OCI-LY7 (cell line): ENCODE measurements around the gene SYT15B. TPM values are rescaled to one million over a fixed set of nuclear protein-coding genes. Genes with fewer than 3 reads are reported as not detected.
"Not testable (repeated sequence)": the region's sequence is repeated elsewhere in the genome, so short reads cannot be mapped to it uniquely, and the experiment has no call there.

Experiments used
- BruUV-seq: library from RNA; stranded (reverse); fragments of 400-500 nt; replicated peaks from 2 replicates; lab custom pipeline; 2021; lab: Mats Ljungman, UMichigan
- CTCF ChIA-PET: fragments of 300-600 bp; sonication (Branson Sonifier 250); formaldehyde crosslinking; loops from one replicate; lab custom pipeline; 2022; ENCODE audit warnings: antibody characterized with exemption; ENCODE audit not compliant: unreplicated experiment; lab: Charles Lee
- POLR2A ChIA-PET: fragments of 300-600 bp; sonication (Branson Sonifier 250); formaldehyde crosslinking; loops from one replicate; lab custom pipeline; 2022; ENCODE audit warnings: antibody characterized with exemption; lab: Charles Lee
- DNase-seq: peaks from one replicate; pipeline ENCODE4 v3.0.0-alpha.2; 2015; ENCODE audit warnings: low spot score
- H2AFZ ChIP-seq: fragments of 200-600 bp; sonication (generic), shearing (Covaris generic); 2 replicates; pipeline ENCODE4 v1.6.1; 2014; ENCODE audit warnings: mild to moderate bottlenecking, antibody characterized with exemption, low read length, moderate library complexity
- H3K27ac ChIP-seq: fragments of 200-600 bp; sonication (generic); 2 replicates; pipeline ENCODE4 v1.5.1; 2014; ENCODE audit warnings: mixed run types, low read depth, mild to moderate bottlenecking, moderate library complexity, low read length, inconsistent platforms; ENCODE audit not compliant: poor library complexity, severe bottlenecking
- H3K36me3 ChIP-seq: fragments of 200-600 bp; sonication (generic); 2 replicates; pipeline ENCODE4 v1.6.1; 2014; ENCODE audit warnings: mild to moderate bottlenecking, antibody characterized with exemption, low read length, moderate library complexity, mixed read lengths; ENCODE audit not compliant: insufficient read depth
- H3K4me1 ChIP-seq: fragments of 200-600 bp; sonication (generic); 2 replicates; pipeline ENCODE4 v1.5.1; 2014; ENCODE audit warnings: mild to moderate bottlenecking, low read length; ENCODE audit not compliant: insufficient read depth, poor library complexity, severe bottlenecking
- H3K4me2 ChIP-seq: fragments of 200-600 bp; sonication (generic); 2 replicates; pipeline ENCODE4 v1.6.1; 2014; ENCODE audit warnings: mild to moderate bottlenecking, low read length
- H3K4me3 ChIP-seq: fragments of 200-600 bp; sonication (generic); 2 replicates; pipeline ENCODE4 v1.5.1; 2014; ENCODE audit warnings: mild to moderate bottlenecking, low read depth, low read length; ENCODE audit not compliant: poor library complexity, severe bottlenecking
- H3K79me2 ChIP-seq: fragments of 200-600 bp; sonication (generic); 2 replicates; pipeline ENCODE4 v1.6.1; 2016; ENCODE audit warnings: low read depth, mild to moderate bottlenecking, low read length, moderate library complexity, mixed read lengths; ENCODE audit not compliant: insufficient read depth
- H3K9me2 ChIP-seq: fragments of 200-600 bp; sonication (generic); 2 replicates; pipeline ENCODE4 v1.6.1; 2016; ENCODE audit warnings: mild to moderate bottlenecking, low read length, mixed read lengths; ENCODE audit not compliant: insufficient read depth
- H3K9me3 ChIP-seq: fragments of 200-600 bp; sonication (generic); 2 replicates; pipeline ENCODE4 v1.6.1; 2014; ENCODE audit warnings: mild to moderate bottlenecking, mixed run types, low read length, mixed read lengths
- H4K20me1 ChIP-seq: fragments of 200-600 bp; sonication (generic); 2 replicates; pipeline ENCODE4 v1.6.1; 2014; ENCODE audit warnings: mild to moderate bottlenecking, antibody characterized with exemption, low read length, moderate library complexity, mixed read lengths; ENCODE audit not compliant: insufficient read depth
- intact Hi-C: fragments of 100-400 bp; cut with micrococcal nuclease; formaldehyde crosslinking; loops from one replicate; pipeline ENCODE4 v1.10.0; 2022; ENCODE audit not compliant: unreplicated experiment
- total RNA-seq, 2 experiments: library from RNA; depleted of rRNA in 1 of 2; stranded (reverse); fragments of >200 nt in 1 of 2; shearing (Covaris generic) in 1 of 2; gene quantifications; 2 replicates each; pipeline ENCODE4 v1.2.3, GENCODE V29; 2014 to 2022

The SYT15B gene
- total RNA-seq, 2 experiments from 2014 or later, result 0.42 TPM; not detected in 1

DNA sequence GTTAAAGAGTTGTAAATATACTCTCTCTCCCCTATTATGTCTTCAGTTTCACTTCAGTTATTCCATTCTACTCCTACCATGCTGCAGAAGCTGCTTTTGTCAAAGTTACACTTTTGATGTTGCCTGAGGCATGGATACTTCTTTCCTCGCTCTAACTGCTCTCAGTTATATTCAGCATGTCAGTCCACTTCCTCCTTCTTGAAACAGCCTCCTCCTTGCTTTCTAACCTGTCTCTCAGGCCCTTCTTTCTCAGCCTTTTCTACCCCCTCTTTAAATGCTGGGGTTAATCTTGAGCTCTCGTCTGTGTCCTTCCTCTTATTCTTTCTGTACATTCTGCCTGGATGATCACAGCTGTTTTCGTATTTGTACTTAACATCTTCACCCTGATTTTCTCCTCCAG, 40.0 kb downstream of the SYT15B start:
- H3K4me1 ChIP-seq, H3K9me3 ChIP-seq, DNase-seq, H2AFZ ChIP-seq, H3K79me2 ChIP-seq, intact Hi-C loops, H3K36me3 ChIP-seq, H3K4me2 ChIP-seq, POLR2A ChIA-PET, CTCF ChIA-PET, BruUV-seq, H3K9me2 ChIP-seq, H3K27ac ChIP-seq, H3K4me3 ChIP-seq, H4K20me1 ChIP-seq: not testable (repeated sequence)

DNA sequence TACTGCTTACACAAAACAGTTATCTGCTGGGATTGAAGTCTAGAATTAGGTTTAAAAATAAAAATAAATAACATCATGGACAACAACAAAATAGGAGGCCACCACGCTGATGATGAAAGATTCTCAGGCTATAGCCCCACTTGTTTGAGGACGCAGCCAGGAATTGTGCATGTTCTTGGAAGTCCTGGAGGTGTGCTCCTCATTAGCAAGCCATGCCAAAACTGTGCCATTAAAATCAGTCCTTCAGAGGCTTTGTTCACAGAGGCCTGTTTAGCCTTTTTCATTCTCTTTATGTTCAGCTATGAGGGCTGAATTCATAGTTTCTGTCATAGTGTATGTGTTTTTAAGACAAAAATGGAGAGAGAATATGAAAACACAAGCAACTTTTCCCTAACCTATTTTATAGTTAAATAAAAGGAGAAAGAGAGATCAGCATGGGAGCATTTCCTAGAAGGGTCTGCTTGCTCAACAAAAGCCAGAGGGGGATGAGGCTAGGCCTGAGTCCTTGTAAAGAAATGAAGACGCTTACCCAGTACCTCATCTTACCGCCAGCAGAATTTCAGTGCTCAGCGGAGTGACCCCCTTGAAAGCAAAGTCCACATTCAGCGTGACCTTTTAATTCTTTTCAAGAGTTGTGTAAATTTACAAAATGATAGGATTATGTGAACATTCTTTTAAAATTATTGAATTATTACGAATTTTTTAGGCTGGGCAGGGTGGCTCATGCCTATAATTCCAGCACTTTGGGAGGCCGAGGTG, 46.2 kb downstream of the SYT15B start:
- H3K9me2 ChIP-seq, H3K9me3 ChIP-seq, H3K36me3 ChIP-seq, H3K4me3 ChIP-seq, H4K20me1 ChIP-seq, DNase-seq, CTCF ChIA-PET, POLR2A ChIA-PET, BruUV-seq, H3K79me2 ChIP-seq, H2AFZ ChIP-seq, intact Hi-C loops, H3K4me2 ChIP-seq, H3K4me1 ChIP-seq, H3K27ac ChIP-seq: not testable (repeated sequence)

Other genes starting within 250 kb of the SYT15B start
- 4.8 and 7.4 TPM in 2 replicates for gene AGAP9, start 240.0 kb downstream of the SYT15B start, total RNA-seq (2014; rRNA removed; shearing (Covaris generic))
- gene AGAP9, start 240.0 kb downstream of the SYT15B start, total RNA-seq (2022), result 7.6 and 8.0 TPM in 2 replicates
- gene NPY4R2, start 155.1 kb upstream of the SYT15B start, total RNA-seq (2014; rRNA removed; shearing (Covaris generic)), result not detected in 2 replicates
- gene NPY4R2, start 155.1 kb upstream of the SYT15B start, total RNA-seq (2022), result not detected in 2 replicates
- not detected in 2 replicates for gene FAM25C, start 236.2 kb upstream of the SYT15B start, total RNA-seq (2014; rRNA removed; shearing (Covaris generic))
- not detected in 2 replicates for gene FAM25C, start 236.2 kb upstream of the SYT15B start, total RNA-seq (2022)